ENCODE measurements around the gene USP7. TPM values are rescaled to one million over a fixed set of nuclear protein-coding genes. Genes with fewer than 3 reads are reported as not detected.

The USP7 gene
- total RNA-seq, 4 donors from 2014 or later, result 58.8 to 94.3 (median 82.4) TPM

DNA sequence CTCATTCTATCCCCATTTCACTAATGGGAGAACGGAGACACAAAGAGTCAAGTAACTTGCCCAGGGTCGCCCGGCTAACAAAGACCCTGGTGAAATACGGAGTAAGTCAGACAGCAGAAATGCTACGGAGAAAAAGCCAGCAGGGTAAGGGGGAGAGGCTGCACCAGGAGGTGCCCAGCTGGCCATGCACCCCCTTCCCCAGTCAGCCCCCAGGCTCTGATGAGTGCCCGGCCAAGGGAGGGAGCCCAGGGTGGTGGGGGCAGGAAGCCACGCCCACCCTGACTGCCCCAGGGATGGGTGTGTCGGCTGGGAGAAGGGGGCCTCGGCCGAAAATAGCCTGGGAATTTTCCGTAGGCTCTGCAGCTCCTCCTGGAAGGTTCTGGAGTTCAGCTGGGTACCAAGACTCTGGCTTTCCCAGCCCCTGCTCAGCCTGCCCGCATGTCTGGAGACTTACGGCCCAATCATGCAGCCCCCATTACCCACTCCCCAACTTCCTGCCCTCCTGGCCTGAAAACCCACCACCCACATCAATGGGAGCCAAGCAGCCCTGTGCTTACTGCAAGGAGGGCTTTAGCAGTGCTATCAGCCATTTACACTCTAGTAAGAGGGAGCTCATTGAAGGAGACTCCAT, 99.1 kb downstream of the USP7 start:
- TF ChIP-seq POLR2AphosphoS5 (IDR thresholded peaks at IDR 0.05) (no peak), POLR2A (IDR thresholded peaks at IDR 0.05) (no peak), CTCF (IDR thresholded peaks at IDR 0.05) (no peak), EP300 (IDR thresholded peaks at IDR 0.05) (no peak)
- peaks cover 0 to 93% (median 41%) of the 10 kb centered on the region in 3 donors for H3K4me1 ChIP-seq
- no peak overlapping the region for H3K4me3 ChIP-seq
- ATAC-seq, result no peak
- no peaks in the 10 kb centered on the region for H3K27me3 ChIP-seq
- H3K27ac ChIP-seq, result peak overlapping the region in 3 of 4 donors; percentile 25 to 87 (median 86)
- 56 to 100% methylated on average over 1 to 4 of the region's 13 CpGs for WGBS, 2 donors (ENCODE audit: low coverage in 1 of 2)
- no peaks in the 10 kb centered on the region for H3K36me3 ChIP-seq
- no peaks in the 10 kb centered on the region for H3K9me3 ChIP-seq

- 61 to 90% methylated on average over 6 to 8 of the region's 17 CpGs for WGBS, 2 donors (ENCODE audit: low coverage in 1 of 2)
- Histone ChIP-seq H3K9me3 (no peaks in the 10 kb centered on the region), H3K27me3 (no peaks in the 10 kb centered on the region), H3K4me1 (peaks cover 0 to 95% (median 44%) of the 10 kb centered on the region in 3 donors), H3K36me3 (peaks cover 0 to 6% of the 10 kb centered on the region in 2 donors), H3K4me3 (no peak overlapping the region), H3K27ac (peak overlapping the region in 3 of 4 donors; percentile 42 to 87 (median 86))
- ATAC-seq, result no peak
- no peak for TF ChIP-seq EP300 (IDR thresholded peaks at IDR 0.05)
- TF ChIP-seq POLR2AphosphoS5 (IDR thresholded peaks at IDR 0.05), result no peak
- no peak for TF ChIP-seq CTCF (IDR thresholded peaks at IDR 0.05)
- no peak for TF ChIP-seq POLR2A (IDR thresholded peaks at IDR 0.05)
Observed at GRCh38 chr16:8863594-8864424, 99.9 kb downstream of the USP7 start.

DNA sequence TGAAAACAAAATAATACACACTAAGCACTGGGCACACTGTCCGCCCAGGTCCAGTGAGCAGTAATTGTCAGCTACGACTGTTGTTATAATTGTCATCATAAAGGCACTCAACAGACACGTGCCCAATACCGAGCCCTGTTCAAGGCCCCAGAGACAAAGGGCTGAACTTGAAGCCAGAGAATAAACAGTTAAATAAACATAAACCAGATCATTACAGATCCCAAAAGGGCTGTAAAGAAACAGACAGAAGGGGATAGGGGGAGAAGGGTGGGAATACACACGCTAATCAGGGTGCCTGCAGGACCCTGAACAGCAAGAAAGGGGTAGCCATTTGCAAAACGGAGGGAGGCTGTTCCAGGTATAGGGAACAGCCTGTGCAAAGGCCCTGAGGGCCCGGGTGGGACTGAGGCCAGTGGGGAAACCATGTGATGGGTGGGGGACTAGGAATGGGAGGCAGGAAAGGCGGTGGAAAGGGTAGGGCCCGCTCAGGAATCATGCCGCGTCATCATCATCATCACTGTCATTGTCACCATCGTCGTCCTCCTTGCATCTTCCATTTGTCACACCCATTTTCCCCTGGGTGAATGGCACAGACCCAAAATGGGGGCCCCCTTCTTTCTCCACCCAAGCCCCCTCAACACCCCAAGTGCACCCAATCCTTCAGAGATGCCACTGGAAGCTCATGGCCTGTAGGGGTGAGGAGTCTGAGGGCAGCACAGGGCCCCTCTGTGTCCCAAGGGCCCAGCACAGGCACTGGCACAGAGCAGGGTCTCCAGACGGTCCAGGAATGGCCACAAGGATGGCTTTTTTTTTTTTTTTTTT, 101.2 kb downstream of the USP7 start:
- WGBS, 2 donors (ENCODE audit: low coverage in 1 of 2), result 82 to 85% methylated on average over 6 to 10 of the region's 14 CpGs
- TF ChIP-seq EP300 (IDR thresholded peaks at IDR 0.05), result no peak
- TF ChIP-seq POLR2A (IDR thresholded peaks at IDR 0.05), result no peak
- TF ChIP-seq POLR2AphosphoS5 (IDR thresholded peaks at IDR 0.05), result no peak
- no peak for TF ChIP-seq CTCF (IDR thresholded peaks at IDR 0.05)
- Histone ChIP-seq H3K4me1 (peaks cover 0 to 95% (median 44%) of the 10 kb centered on the region in 3 donors), H3K27me3 (no peaks in the 10 kb centered on the region), H3K27ac (peak overlapping the region in 3 of 4 donors; percentile 43 to 87 (median 56)), H3K4me3 (no peak overlapping the region), H3K36me3 (peaks cover 0 to 19% of the 10 kb centered on the region in 2 donors), H3K9me3 (no peaks in the 10 kb centered on the region)
- ATAC-seq, result no peak

DNA sequence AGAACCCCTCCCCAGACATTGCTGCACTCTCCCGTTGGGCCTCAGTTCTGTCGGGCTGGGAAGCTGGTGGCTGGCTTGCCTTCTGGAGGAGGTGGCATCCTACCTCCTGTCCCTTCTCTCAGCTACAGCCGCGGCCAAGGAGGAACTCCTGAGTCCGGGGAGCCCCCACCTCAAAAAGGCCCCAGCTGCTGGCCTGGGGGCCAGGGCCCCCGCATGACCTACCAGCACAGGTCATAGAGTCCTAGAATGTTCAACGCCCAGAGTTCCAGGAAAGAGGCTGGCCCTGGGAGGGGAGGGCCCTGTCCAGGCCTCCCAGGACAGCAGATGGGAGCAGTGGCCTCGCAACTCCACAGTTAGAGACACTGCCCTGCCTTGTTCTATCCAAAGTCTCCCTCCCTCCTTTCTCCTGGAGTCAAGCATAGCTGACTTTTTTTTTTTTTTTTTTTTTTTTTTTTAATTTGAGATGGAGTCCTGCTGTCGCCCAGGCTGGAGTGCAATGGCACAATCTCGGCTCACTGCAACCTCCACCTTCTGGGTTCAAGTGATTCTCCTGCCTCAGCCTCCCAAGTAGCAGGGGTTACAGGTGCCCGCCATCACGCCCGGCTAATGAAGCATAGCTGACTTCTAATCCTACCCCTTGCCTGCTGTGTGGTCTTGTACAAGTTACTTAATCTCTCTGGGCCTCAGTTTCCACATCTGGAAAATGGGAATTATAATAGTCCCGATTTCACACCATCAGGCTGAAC, 102.0 kb downstream of the USP7 start:
- Histone ChIP-seq H3K9me3 (no peaks in the 10 kb centered on the region), H3K36me3 (peaks cover 0 to 22% of the 10 kb centered on the region in 2 donors), H3K27ac (peak overlapping the region in 3 of 4 donors; percentile 73 to 87 (median 78)), H3K27me3 (no peaks in the 10 kb centered on the region), H3K4me1 (peaks cover 0 to 87% (median 40%) of the 10 kb centered on the region in 3 donors), H3K4me3 (peak overlapping the region in 1 of 2 donors; percentile 0)
- TF ChIP-seq POLR2A (IDR thresholded peaks at IDR 0.05) (no peak), CTCF (IDR thresholded peaks at IDR 0.05) (no peak), POLR2AphosphoS5 (IDR thresholded peaks at IDR 0.05) (peak; percentile 22), EP300 (IDR thresholded peaks at IDR 0.05) (no peak)
- WGBS, 2 donors (ENCODE audit: low coverage in 1 of 2), result 90 to 100% methylated on average over 3 to 4 of the region's 14 CpGs
- peak; percentile 68 for ATAC-seq

Measured in gastroesophageal sphincter (tissue), 4 donors.